GM19467 (cell line): ENCODE data around the gene ZNF613.
A peak's percentile ranks its signal among the peaks of the same experiment; 100 is the strongest.
"Not testable (repeated sequence)": the region's sequence is repeated elsewhere in the genome, so short reads cannot be mapped to it uniquely, and the experiment has no call there.

Source experiments
- ATAC-seq: cut with Tn5 transposase; IDR thresholded peaks from one replicate; pipeline ENCODE4 v1.9.1; 2021; ENCODE audit warnings: mild to moderate bottlenecking, moderate library complexity; ENCODE audit not compliant: unreplicated experiment

ZNF613 gene

GRCh38 chr19:51926784-51927741, at the start of gene ZNF613:
Gene ZNF613 (plus strand): TSS chr19:51927472. CDS start chr19:51936221, 8,749 bp downstream.
- peak; percentile 85 for ATAC-seq

DNA sequence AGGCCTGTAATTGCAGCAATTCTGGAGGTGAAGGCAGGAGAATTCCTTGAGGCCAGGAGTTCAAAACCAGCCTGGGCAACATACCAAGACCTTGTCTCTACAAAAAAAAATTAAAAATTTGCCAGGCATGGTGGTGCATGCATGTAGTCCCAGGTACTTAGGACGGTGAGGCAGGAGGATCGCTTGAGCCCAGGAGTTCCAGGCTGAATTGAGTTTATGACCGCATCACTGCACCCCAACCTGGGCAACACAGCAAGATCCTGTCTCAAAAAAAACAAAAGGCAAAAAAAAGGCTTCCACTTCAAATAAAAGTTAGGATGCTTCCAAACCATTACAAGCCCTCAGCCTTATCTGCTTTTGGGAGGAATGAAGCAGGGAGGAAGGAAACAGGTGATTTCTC, 44.8 kb upstream of the ZNF613 start:
- no peak for ATAC-seq

GRCh38 chr19:51884713-51885112, 42.6 kb upstream of the ZNF613 start:
- no peak for ATAC-seq

GRCh38 chr19:51887522-51888498, 39.5 kb upstream of the ZNF613 start, which contains the start of gene ZNF577:
Gene ZNF577 (minus strand): TSS chr19:51887951. CDS start chr19:51880382, 7,569 bp downstream.
- ATAC-seq = no peak

DNA sequence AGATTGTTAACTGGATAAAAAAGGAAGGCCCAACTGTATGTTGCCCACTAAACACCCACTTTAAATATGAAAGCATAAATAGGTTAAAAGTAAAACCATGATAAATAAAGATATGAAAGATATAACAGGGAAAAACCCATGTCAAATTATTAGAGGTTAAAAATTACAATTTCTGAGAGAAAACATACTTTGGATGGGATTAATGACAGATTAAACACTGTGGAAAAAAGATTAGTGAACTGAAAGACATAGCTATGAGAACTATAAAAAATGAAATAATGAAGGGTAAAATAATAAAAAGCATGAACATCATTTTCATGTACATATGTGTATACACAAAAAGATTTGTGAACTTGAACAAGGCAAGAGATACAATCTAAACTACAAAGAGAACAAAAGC, 37.3 kb upstream of the ZNF613 start:
- no peak for ATAC-seq

GRCh38 chr19:51891193-51891747, 36.0 kb upstream of the ZNF613 start:
- ATAC-seq = no peak

DNA sequence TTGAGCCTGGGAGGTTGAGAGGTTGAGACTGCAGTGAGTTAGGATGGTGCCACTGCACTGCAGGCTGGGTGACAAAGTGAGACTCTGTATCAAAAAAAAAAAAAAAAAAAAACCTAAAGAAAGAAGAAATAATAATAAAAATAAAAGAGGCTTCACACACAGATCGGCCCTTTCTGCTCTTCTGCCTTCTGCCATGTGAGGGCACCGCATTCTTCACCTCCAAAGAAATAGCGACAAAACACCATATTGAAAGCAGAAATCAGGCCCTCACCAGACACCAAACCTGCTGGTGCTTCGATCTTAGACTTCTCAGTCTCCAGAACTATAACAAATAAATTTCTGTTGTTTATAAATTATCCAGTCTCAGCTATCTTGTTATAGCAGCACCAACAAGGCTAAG, 25.4 kb upstream of the ZNF613 start:
- ATAC-seq = no peak

DNA sequence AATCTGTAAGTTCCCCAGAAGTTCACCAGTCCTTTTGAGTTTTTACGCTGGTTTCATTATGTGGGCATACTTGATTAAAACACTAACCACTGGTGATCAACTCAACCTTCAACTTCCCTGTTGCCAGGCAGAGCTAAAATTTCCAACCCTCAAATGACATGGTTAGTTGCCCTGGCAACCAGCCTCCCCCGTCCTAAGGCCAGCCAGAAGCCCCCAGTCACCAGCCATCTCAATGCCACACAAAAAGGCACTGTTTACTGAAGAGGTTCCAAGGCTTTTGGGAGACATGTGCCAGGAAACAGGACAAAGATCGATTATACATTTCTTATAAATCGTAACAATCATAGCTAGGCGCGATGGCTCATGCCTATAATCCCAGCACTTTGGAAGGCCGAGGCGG, 24.1 kb upstream of the ZNF613 start:
- no peak for ATAC-seq

- ATAC-seq = peak; percentile 63
Observed at GRCh38 chr19:51904331-51905165, 22.7 kb upstream of the ZNF613 start, which contains the start of gene ZNF649. Gene ZNF649 (minus strand): TSS chr19:51905017. CDS start chr19:51900107, 4,910 bp downstream.

DNA sequence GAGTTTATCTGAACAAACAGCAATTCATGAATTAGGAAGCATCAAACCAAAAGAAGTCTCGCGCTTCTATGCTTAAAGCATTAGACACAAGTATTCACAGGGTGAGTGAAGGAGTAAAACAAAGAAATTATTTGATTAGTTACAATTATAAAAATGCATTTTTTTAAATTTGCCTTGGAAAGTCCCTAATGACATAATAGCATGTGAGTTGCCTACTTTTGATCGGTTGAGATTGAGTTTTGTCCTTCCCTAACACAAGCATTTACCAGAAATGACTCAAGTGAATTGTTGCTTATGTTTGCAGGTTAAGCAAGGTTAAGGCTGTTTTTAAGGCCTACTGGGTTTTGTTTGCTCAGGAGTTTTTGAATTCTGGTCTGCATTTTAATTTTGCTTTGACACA, 22.1 kb upstream of the ZNF613 start:
- no peak for ATAC-seq

DNA sequence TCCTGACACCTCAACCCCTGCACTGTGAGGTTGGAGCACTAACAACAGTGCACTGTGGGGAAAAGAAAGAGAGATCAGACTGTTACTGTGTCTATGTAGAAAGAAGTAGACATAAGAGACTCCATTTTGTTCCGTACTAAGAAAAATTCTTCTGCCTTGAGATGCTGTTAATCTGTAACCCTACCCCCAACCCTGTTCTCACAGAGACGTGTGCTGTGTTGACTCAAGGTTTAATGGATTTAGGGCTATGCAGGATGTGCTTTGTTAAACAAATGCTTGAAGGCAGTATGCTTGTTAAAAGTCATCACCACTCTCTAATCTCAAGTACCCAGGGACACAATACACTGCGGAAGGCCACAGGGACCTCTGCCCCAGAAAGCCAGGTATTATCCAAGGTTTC, 21.6 kb upstream of the ZNF613 start:
- ATAC-seq = not testable (repeated sequence)

GRCh38 chr19:51906108-51906507, 21.2 kb upstream of the ZNF613 start:
- not testable (repeated sequence) for ATAC-seq

- ATAC-seq = not testable (repeated sequence)
Observed at GRCh38 chr19:51907981-51908380, 19.3 kb upstream of the ZNF613 start.

DNA sequence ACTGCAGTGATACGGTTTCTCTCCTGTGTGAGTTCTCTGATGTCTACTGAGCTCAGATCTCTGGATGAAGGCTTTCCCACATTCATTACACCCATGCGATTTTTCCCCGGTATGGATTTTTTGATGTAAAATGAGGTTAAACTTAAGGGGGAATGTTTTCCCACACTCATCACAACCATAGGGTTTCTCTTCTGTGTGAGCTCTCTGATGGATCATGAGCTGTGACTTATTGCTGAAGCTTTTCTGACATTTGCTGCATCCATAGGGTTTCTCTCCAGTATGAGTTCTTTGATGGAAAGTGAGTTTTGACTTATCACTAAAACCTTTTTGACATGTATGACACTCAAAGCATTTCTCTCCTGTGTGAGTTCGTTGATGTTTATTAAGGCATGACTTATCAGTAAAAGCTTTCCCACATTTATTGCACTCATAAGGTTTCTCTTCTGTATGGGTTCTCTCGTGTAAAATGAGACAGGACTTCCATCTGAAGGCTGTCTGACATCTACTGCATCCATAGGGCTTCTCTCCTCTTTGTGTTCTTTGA, 11.9 kb upstream of the ZNF613 start:
- no peak for ATAC-seq

- ATAC-seq = no peak
Observed at GRCh38 chr19:51916167-51916566, 11.1 kb upstream of the ZNF613 start.

DNA sequence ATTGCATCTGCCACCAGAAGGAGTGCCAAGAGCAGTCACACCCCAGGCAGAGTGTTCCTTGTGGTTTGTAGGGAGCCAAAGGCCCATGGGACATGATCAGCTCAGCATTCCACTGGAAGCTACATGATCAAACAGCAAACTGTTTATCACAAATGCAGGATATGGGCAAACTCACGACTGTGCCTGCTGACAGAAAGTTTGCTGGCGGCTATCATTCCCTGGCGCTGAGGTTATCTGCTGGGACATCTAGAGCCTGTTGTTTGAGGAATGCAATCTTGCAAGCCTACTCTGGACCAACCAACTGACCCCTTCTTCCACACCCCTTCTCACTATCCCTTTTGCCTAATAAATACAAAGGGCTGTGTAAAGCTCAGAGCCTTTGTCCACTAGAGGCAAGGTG, 7.7 kb upstream of the ZNF613 start:
- no peak for ATAC-seq

- ATAC-seq = no peak
Observed at GRCh38 chr19:51921949-51922348, 5.3 kb upstream of the ZNF613 start.

- no peak for ATAC-seq
Observed at GRCh38 chr19:51926426-51926783, 867 bp upstream of the ZNF613 start.

DNA sequence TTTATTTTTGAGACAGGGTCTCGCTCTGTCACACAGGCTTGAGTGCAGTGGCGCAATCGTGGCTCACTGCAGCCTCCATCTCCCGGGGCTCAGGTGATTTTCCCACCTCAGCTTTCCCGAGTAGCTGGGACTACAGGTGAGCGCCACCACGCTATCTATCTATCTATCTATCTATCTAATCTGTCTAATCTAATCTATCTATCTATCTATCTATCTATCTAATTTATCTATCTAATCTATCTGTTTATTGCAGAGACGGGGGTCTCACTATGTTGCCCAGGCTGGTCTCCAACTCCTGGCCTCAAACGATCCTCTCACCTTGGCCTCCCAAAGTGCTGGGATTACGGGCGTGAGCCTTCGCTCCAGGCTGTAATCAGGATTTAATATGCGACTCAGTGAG, 587 bp downstream of the ZNF613 start:
- ATAC-seq = no peak

GRCh38 chr19:51931921-51932320, 4.6 kb downstream of the ZNF613 start:
- no peak for ATAC-seq
